ENCODE data around the gene UST. TPM values are rescaled to one million over a fixed set of nuclear protein-coding genes. Genes with fewer than 3 reads are reported as not detected.
"Not testable (repeated sequence)": the region's sequence is repeated elsewhere in the genome, so short reads cannot be mapped to it uniquely, and the experiment has no call there.

The UST gene
- total and polyA plus RNA-seq, 3 donors from 2014 or later, result 14.9 to 16.0 (median 14.9) TPM

DNA sequence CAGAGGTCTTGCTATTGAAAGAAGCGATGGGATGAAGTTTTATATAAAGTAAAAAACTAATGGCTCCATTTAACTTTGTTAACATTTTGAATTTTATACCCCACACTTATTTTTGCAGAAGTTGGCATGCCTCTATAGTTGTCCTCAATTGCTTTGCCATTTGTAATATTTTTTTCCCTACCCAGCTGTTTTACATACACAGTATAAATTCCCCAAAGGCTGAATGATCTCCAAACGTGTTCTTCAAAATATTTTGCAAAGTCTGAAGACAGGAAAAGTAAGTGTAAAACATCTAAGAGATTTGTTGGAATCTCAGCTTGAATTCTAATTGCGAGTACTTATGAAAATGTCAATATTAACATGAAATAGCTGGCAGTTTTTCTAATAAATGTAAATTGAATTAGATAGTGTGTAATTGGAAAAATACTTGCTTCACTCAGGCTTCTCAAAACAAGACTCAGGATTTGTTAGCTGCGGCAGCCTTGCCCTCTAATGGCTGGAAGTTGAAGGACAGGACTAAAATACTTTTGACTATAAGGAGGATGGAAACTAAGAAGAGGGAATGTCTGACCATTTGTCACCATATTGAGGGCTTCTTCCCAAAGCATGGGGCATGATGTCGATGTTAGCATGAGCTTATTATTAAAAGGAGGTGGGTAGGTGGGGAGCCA, 226.8 kb downstream of the UST start:
- WGBS, 2 donors, result 45 to 48% methylated on average over 5 of the region's 5 CpGs
- intact Hi-C loops (cut with DNase I; ENCODE audit: low total_unique reads), result no loop called here
- TF ChIP-seq, protein P1, sequence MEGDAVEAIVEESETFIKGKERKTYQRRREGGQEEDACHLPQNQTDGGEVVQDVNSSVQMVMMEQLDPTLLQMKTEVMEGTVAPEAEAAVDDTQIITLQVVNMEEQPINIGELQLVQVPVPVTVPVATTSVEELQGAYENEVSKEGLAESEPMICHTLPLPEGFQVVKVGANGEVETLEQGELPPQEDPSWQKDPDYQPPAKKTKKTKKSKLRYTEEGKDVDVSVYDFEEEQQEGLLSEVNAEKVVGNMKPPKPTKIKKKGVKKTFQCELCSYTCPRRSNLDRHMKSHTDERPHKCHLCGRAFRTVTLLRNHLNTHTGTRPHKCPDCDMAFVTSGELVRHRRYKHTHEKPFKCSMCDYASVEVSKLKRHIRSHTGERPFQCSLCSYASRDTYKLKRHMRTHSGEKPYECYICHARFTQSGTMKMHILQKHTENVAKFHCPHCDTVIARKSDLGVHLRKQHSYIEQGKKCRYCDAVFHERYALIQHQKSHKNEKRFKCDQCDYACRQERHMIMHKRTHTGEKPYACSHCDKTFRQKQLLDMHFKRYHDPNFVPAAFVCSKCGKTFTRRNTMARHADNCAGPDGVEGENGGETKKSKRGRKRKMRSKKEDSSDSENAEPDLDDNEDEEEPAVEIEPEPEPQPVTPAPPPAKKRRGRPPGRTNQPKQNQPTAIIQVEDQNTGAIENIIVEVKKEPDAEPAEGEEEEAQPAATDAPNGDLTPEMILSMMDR (IDR thresholded peaks at IDR 0.05), result peak in 2 of 3 experiments; percentile 34 to 61
- TF ChIP-seq POLR2A (IDR thresholded peaks at IDR 0.05), result no peak
- Histone ChIP-seq H3K27ac (no peak overlapping the region), H3K4me1 (peaks cover 4% of the 10 kb centered on the region), H3K27me3 (no peaks in the 10 kb centered on the region), H3K9me3 (no peaks in the 10 kb centered on the region), H3K4me3 (no peak overlapping the region), H3K36me3 (ENCODE audit: low read depth, missing control alignments) (no peaks in the 10 kb centered on the region)
- DNase-seq, result peak; percentile 36

DNA sequence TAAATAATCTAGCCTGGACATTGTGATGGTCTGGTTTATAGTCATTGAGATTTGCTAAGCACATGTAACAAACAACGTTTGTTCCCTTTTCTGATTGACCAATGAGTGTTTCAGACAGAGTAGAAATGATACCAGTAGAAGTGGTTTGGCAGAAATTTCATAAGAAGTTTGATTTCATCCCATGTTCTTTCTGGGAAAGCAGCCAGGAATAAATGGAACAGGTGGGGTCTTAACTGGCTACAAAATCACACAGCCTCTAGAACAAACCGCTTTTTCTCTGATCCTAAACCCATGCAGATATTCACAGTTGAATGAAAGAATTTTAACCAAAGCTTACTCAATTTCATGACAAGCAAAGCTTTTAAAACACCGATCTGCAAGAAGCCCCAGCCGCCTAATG, 227.5 kb downstream of the UST start:
- Histone ChIP-seq H3K4me3 (no peak overlapping the region), H3K9me3 (no peaks in the 10 kb centered on the region), H3K36me3 (ENCODE audit: low read depth, missing control alignments) (no peaks in the 10 kb centered on the region), H3K4me1 (peaks cover 7% of the 10 kb centered on the region), H3K27me3 (no peaks in the 10 kb centered on the region), H3K27ac (no peak overlapping the region)
- DNase-seq, result no peak
- WGBS, 2 donors, result 76 to 77% methylated on average over 4 of the region's 4 CpGs
- TF ChIP-seq POLR2A (IDR thresholded peaks at IDR 0.05), result no peak
- TF ChIP-seq, protein P1 (IDR thresholded peaks at IDR 0.05), result no peak
- intact Hi-C loops (cut with DNase I; ENCODE audit: low total_unique reads), result no loop called here

DNA sequence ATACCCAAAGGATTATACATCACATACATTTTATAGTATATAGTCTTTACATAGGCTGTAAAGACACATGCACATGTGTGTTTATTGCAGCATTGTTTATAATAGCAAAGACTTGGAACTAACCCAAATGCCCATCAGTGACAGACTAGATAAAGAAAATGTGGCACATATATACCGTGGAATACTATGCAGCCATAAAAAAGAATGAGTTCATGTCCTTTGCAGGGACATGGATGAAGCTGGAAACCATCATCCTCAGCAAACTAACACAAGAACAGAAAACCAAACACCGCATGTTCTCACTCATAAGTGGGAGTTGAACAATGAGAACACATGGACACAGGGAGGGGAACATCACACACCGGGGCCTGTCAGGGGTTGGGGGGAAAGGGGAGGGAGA, 231.5 kb downstream of the UST start:
- H3K36me3 ChIP-seq (ENCODE audit: low read depth, missing control alignments); H3K9me3 ChIP-seq; H3K27me3 ChIP-seq; intact Hi-C loops (cut with DNase I; ENCODE audit: low total_unique reads); H3K4me3 ChIP-seq; H3K27ac ChIP-seq; DNase-seq: not testable (repeated sequence)
- 81 to 83% methylated on average over 3 of the region's 3 CpGs for WGBS, 2 donors
- H3K4me1 ChIP-seq, result peaks cover 15% of the 10 kb centered on the region

DNA sequence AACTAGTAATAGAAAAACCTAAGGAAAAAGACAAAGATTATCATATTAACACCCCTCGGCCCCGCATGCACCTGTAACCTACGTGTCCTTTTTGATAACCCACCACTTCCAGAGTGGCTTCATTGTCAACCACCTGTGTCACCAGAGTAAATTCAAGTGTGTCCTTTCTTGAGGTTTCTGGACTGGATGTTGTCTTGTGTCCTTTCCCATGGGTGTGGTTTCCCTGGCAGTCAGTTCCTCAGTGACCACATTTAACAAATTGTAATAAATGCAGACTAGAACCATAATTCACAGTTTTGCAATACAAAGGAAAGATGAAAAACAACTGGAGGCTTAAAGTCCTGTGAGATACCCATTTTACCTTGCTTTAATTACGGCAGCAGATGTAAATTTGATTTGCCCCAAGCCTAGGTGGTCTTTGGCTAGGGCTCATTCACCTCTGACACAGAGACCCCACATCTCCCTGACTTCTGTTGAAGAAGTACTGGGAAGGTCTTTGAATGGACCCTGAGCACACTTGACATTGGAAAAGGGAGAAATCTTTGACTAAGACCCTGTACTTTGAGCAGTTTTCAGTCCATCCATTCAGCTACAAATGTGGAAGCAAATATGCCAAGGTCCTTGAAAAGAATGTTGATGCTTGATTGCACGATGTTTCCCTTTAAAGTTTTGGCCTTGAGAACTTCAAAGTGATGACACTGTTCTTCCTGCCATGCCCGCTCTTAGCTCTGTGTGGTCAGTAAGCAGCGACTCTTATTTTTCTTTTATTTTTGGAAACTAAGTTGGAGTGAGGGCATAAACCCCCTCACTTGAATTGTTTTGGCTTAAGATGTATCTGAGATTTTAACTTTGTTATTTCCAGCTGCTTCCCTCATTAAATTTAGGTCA, 232.4 kb downstream of the UST start:
- Histone ChIP-seq H3K27ac (no peak overlapping the region), H3K4me3 (no peak overlapping the region), H3K27me3 (no peaks in the 10 kb centered on the region), H3K36me3 (ENCODE audit: low read depth, missing control alignments) (no peaks in the 10 kb centered on the region), H3K9me3 (no peaks in the 10 kb centered on the region), H3K4me1 (peaks cover 10% of the 10 kb centered on the region)
- TF ChIP-seq, protein P1 (IDR thresholded peaks at IDR 0.05), result no peak
- TF ChIP-seq POLR2A (IDR thresholded peaks at IDR 0.05), result no peak
- 62 to 66% methylated on average over 7 of the region's 7 CpGs for WGBS, 2 donors
- intact Hi-C loops (cut with DNase I; ENCODE audit: low total_unique reads), result no loop called here
- DNase-seq, result no peak

DNA sequence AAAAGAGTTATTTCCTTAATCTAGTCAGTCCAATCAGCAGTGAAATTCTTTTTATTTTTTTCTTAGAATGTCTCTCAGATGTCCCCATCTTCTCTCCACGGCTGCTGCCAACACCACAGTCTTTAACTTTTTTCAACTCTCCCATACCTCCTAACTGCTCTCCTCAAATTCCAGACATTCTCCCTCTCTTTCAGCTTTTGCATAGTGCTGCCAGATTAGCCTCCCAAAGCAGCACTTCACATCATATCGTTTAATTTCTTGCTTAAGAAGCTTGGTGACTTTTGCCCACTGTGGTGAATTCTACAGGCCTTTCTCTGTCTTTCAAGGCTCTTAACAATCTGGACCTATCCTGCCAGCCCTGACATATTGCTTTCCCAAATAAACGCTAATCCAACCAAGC, 233.4 kb downstream of the UST start:
- no peaks in the 10 kb centered on the region for H3K27me3 ChIP-seq
- H3K4me3 ChIP-seq, result no peak overlapping the region
- TF ChIP-seq POLR2A (IDR thresholded peaks at IDR 0.05), result no peak
- TF ChIP-seq, protein P1 (IDR thresholded peaks at IDR 0.05), result no peak
- 55 to 59% methylated on average over 3 of the region's 3 CpGs for WGBS, 2 donors
- intact Hi-C loops (cut with DNase I; ENCODE audit: low total_unique reads), result no loop called here
- no peaks in the 10 kb centered on the region for H3K36me3 ChIP-seq (ENCODE audit: low read depth, missing control alignments)
- no peak overlapping the region for H3K27ac ChIP-seq
- peaks cover 10% of the 10 kb centered on the region for H3K4me1 ChIP-seq
- DNase-seq, result no peak
- H3K9me3 ChIP-seq, result no peaks in the 10 kb centered on the region
